Panc1 (cell line): ENCODE results near the gene PHC3.

Source experiments
- CTCF ChIP-seq: fragments of 450-650 bp; IDR thresholded peaks from 2 replicates; pipeline ENCODE4 v1.5.1; 2017; ENCODE audit warnings: mild to moderate bottlenecking
- POLR2AphosphoS5 ChIP-seq: IDR thresholded peaks from 2 replicates; pipeline ENCODE4 v1.6.1; 2012; ENCODE audit warnings: mild to moderate bottlenecking, low read depth, low read length, moderate library complexity
- TCF7L2 ChIP-seq: IDR thresholded peaks from 2 replicates; pipeline ENCODE4 v1.6.1; 2011; ENCODE audit warnings: mild to moderate bottlenecking, low read depth, low read length, inconsistent platforms

GRCh38 chr3:170203457-170203856, 21.9 kb upstream of the PHC3 start:
- TF ChIP-seq POLR2AphosphoS5 (no peak), CTCF (no peak), TCF7L2 (no peak)
